Stimulated activated CD8-positive, alpha-beta memory T cell treated with anti-CD3 and anti-CD28 coated beads, Interleukin-7, amount 100 ng/mL, for 48 hours (primary cell): ENCODE data around the gene CNTRL.

Experiments used
- DNase-seq, 2 donors: peaks; one replicate each; pipeline ENCODE4 v3.0.0-alpha.2; 2020; ENCODE audit warnings: low read depth in 1 of 2; ENCODE audit errors: extremely low read depth in 1 of 2

CNTRL gene

GRCh38 chr9:121197132-121197531, 122.4 kb downstream of the CNTRL start:
- no peak for DNase-seq

GRCh38 chr9:121198512-121199042, 123.8 kb downstream of the CNTRL start:
- no peak for DNase-seq

- DNase-seq = no peak
These were observed 125.2 kb downstream of the CNTRL start for GRCh38 chr9:121199921-121200320.

GRCh38 chr9:121200356-121200755, 125.6 kb downstream of the CNTRL start:
- no peak for DNase-seq

GRCh38 chr9:121201045-121201737, 126.4 kb downstream of the CNTRL start:
- peak; percentile 19 to 20 for DNase-seq

GRCh38 chr9:121201738-121202533, 127.2 kb downstream of the CNTRL start, which contains the start of gene RAB14:
TSS of gene RAB14 (minus strand) at chr9:121201869. CDS start at chr9:121193412, 8,457 bp downstream.
- peak; percentile 99 to 100 for DNase-seq

GRCh38 chr9:121204121-121204520, 129.4 kb downstream of the CNTRL start:
- no peak for DNase-seq

GRCh38 chr9:121204611-121205010, 129.9 kb downstream of the CNTRL start:
- no peak for DNase-seq

- no peak for DNase-seq
These were observed 132.0 kb downstream of the CNTRL start for GRCh38 chr9:121206516-121207370.

- no peak for DNase-seq
These were observed 132.7 kb downstream of the CNTRL start for GRCh38 chr9:121207371-121207940.

- DNase-seq = no peak
These were observed 135.8 kb downstream of the CNTRL start for GRCh38 chr9:121210536-121210935.

GRCh38 chr9:121213136-121213806, 138.5 kb downstream of the CNTRL start:
- DNase-seq = peak; percentile 34 to 55

- DNase-seq = no peak
These were observed 139.2 kb downstream of the CNTRL start for GRCh38 chr9:121214005-121214404.

- DNase-seq = no peak
These were observed 141.6 kb downstream of the CNTRL start for GRCh38 chr9:121216271-121216805.

GRCh38 chr9:121217609-121218292, 143.0 kb downstream of the CNTRL start:
- no peak for DNase-seq

- no peak for DNase-seq
These were observed 143.7 kb downstream of the CNTRL start for GRCh38 chr9:121218357-121219027.

- no peak for DNase-seq
These were observed 144.8 kb downstream of the CNTRL start for GRCh38 chr9:121219530-121219929.

GRCh38 chr9:121220996-121221663, 146.4 kb downstream of the CNTRL start:
- DNase-seq = no peak
